Gastroesophageal sphincter (tissue), 4 donors: ENCODE results near the gene MRPL52. TPM values are rescaled to one million over a fixed set of nuclear protein-coding genes. Genes with fewer than 3 reads are reported as not detected.
"Not testable (repeated sequence)": the region's sequence is repeated elsewhere in the genome, so short reads cannot be mapped to it uniquely, and the experiment has no call there.

Experiments used
- ATAC-seq: fragments of 150-250 bp; one replicate; pipeline ENCODE4 v1.9.1; 2016; ENCODE audit warnings: mild to moderate bottlenecking, moderate library complexity
- H3K27ac ChIP-seq, 4 donors: fragments of 200-600 bp; sonication (generic) in 3 of 4; 1 replicate in 3 of 4; 2 replicates in 1 of 4; pipeline ENCODE4 v1.5.1; 2016 to 2019
- H3K27me3 ChIP-seq: fragments of 200-600 bp; sonication (generic); one replicate; pipeline ENCODE4 v1.5.1; 2019
- H3K36me3 ChIP-seq, 2 donors: fragments of 200-600 bp; sonication (generic); one replicate each; pipeline ENCODE4 v1.5.1; 2019; ENCODE audit warnings: control low read depth in 1 of 2
- H3K4me1 ChIP-seq, 3 donors: fragments of 200-600 bp; sonication (generic); 1 replicate in 2 of 3; 2 replicates in 1 of 3; pipeline ENCODE4 v1.5.1; 2016 to 2019; ENCODE audit warnings: control low read depth in 2 of 3
- H3K4me3 ChIP-seq, 2 donors: fragments of 200-600 bp; sonication (generic); one replicate each; pipeline ENCODE4 v1.5.1; 2019; ENCODE audit warnings: mild to moderate bottlenecking in 1 of 2, moderate library complexity in 1 of 2
- H3K9me3 ChIP-seq, 3 donors: fragments of 200-600 bp; sonication (generic); one replicate each; pipeline ENCODE4 v1.5.1; 2017 to 2019; ENCODE audit warnings: control low read depth in 2 of 3
- EP300 ChIP-seq: sonication (generic); formaldehyde crosslinking; IDR thresholded peaks from one replicate; pipeline ENCODE4 v1.6.1; 2017; ENCODE audit warnings: antibody characterized with exemption, mild to moderate bottlenecking
- POLR2A ChIP-seq, 2 donors: fragments of 450-650 bp; IDR thresholded peaks; one replicate each; pipeline ENCODE4 v1.6.1; 2017; ENCODE audit warnings: antibody characterized with exemption in 2 of 2, mild to moderate bottlenecking in 2 of 2, moderate library complexity in 1 of 2
- POLR2AphosphoS5 ChIP-seq: sonication (generic); formaldehyde crosslinking; IDR thresholded peaks from one replicate; pipeline ENCODE4 v1.6.1; 2017; ENCODE audit warnings: antibody characterized with exemption
- WGBS, 2 donors: methylation state at CpG; one replicate each; pipeline ENCODE4 v1.1.5; 2018; ENCODE audit warnings: low coverage in 1 of 2; 5-methylcytosine and 5-hydroxymethylcytosine counted together
- total RNA-seq, 4 donors: library from RNA; depleted of rRNA; stranded (reverse); fragments of >200 nt; gene quantifications; one replicate each; pipeline ENCODE4 v1.1.0, GENCODE V29; 2016
- TF ChIP-seq, protein P1 (sequence below), 4 experiments: fragments of 200-600 bp in 2 of 4; fragments of 450-650 bp in 2 of 4; sonication (generic) in 1 of 4; IDR thresholded peaks; one replicate each; pipeline ENCODE4 v1.5.1; 2017 to 2019; ENCODE audit warnings: antibody characterized with exemption in 4 of 4, mild to moderate bottlenecking in 2 of 4, moderate library complexity in 2 of 4

Gene MRPL52
- total RNA-seq, 4 donors from 2014 or later = 24.4 to 65.0 (median 35.0) TPM

DNA sequence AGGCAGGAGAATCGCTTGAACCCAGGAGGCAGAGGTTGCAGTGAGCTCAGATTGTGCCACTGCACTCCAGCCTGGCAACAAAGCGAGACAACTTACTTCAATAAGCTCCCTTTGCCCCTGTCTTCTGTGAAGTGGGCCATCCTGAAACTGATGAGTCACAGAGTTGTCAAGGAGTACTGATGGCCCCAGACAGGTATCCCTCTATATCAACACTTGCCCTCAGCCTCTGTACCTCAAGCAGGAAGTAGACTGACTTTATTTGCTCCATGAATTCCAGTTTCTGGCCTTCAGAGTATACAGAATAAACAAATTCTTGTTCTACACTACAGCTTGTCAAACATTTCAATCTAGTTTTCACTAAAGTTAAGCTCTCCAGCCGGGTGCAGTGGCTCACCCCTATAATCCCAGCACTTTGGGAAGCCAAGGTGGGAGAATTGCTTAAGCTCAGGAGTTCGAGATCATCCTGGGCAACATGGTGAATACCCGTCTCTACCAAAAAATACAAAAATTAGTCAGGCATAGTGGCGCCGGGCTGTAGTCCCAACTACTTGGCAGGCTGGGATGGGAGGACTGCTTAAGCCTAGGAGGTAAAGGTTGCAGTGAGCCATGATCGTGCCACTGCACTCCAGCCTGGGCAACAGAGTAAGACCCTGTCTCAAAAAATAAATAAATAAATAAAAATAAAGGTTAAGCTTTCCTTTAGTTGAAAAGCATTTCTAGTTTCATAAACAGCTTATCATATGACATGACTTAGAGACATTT is 25.5 kb downstream of the MRPL52 start:
- TF ChIP-seq, protein P1, sequence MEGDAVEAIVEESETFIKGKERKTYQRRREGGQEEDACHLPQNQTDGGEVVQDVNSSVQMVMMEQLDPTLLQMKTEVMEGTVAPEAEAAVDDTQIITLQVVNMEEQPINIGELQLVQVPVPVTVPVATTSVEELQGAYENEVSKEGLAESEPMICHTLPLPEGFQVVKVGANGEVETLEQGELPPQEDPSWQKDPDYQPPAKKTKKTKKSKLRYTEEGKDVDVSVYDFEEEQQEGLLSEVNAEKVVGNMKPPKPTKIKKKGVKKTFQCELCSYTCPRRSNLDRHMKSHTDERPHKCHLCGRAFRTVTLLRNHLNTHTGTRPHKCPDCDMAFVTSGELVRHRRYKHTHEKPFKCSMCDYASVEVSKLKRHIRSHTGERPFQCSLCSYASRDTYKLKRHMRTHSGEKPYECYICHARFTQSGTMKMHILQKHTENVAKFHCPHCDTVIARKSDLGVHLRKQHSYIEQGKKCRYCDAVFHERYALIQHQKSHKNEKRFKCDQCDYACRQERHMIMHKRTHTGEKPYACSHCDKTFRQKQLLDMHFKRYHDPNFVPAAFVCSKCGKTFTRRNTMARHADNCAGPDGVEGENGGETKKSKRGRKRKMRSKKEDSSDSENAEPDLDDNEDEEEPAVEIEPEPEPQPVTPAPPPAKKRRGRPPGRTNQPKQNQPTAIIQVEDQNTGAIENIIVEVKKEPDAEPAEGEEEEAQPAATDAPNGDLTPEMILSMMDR (IDR thresholded peaks at IDR 0.05) = no peak
- TF ChIP-seq EP300 (no peak), POLR2A (IDR thresholded peaks at IDR 0.05) (no peak), POLR2AphosphoS5 (no peak)
- no peak for ATAC-seq
- H3K4me3 ChIP-seq = no peak overlapping the region
- H3K27ac ChIP-seq = no peak overlapping the region
- H3K36me3 ChIP-seq = no peaks in the 10 kb centered on the region
- 84 to 94% methylated on average over 3 to 6 of the region's 8 CpGs for WGBS, 2 donors
- H3K27me3 ChIP-seq = no peaks in the 10 kb centered on the region
- peaks cover 3 to 36% (median 22%) of the 10 kb centered on the region in 3 donors for H3K4me1 ChIP-seq
- no peaks in the 10 kb centered on the region for H3K9me3 ChIP-seq

DNA sequence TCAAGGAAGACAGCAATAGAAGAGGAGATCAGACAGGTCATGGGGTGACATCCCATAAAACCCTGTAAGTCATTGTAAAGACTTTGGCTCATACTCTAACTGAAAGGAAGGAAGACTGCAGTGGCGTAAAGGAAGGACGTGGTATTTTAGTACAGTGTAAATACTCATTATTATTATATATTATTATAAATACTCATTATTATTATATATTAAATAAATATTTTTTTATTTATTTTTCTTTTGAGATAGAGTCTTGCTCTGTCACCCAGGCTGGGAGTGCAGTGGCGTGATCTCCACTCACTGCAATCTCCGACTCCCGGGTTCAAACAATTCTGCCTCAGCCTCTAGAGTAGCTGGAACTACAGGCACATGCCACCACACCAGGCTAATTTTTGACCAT is 26.7 kb downstream of the MRPL52 start:
- no peaks in the 10 kb centered on the region for H3K36me3 ChIP-seq
- no peak for TF ChIP-seq EP300
- no peak for TF ChIP-seq POLR2A (IDR thresholded peaks at IDR 0.05)
- TF ChIP-seq, protein P1 (IDR thresholded peaks at IDR 0.05) = no peak
- TF ChIP-seq POLR2AphosphoS5 = no peak
- 89 to 96% methylated on average over 2 to 5 of the region's 5 CpGs for WGBS, 2 donors

DNA sequence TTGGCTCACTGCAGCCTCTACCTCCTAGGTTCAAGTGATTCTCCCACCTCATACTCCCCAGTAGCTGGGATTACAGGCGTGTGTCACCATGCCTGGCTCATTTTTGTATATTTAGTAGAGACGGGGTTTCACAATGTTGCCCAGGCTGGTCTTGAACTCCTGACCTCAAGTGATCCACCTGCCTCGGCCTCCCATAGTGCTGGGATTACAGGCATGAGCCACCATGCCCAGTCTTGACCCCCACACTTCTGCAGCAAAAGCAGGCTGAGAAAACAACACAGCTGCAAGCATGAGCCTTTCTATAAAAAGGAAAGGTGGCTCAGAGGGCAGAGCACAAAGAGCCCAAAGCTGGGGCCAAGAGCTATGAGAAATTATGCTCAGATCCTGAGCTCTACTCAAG is 30.7 kb downstream of the MRPL52 start:
- not testable (repeated sequence) for H3K27ac ChIP-seq, H3K4me3 ChIP-seq, H3K9me3 ChIP-seq, ATAC-seq, H3K27me3 ChIP-seq, H3K36me3 ChIP-seq, H3K4me1 ChIP-seq
- 72 to 77% methylated on average over 2 to 3 of the region's 3 CpGs for WGBS, 2 donors

More for the DNA sequence above, 26.7 kb downstream of the MRPL52 start:
- no peak overlapping the region for H3K27ac ChIP-seq
- H3K27me3 ChIP-seq = no peaks in the 10 kb centered on the region
- no peak overlapping the region for H3K4me3 ChIP-seq
- H3K4me1 ChIP-seq = peaks cover 0 to 23% (median 9%) of the 10 kb centered on the region in 3 donors
- ATAC-seq = no peak
- no peaks in the 10 kb centered on the region for H3K9me3 ChIP-seq

DNA sequence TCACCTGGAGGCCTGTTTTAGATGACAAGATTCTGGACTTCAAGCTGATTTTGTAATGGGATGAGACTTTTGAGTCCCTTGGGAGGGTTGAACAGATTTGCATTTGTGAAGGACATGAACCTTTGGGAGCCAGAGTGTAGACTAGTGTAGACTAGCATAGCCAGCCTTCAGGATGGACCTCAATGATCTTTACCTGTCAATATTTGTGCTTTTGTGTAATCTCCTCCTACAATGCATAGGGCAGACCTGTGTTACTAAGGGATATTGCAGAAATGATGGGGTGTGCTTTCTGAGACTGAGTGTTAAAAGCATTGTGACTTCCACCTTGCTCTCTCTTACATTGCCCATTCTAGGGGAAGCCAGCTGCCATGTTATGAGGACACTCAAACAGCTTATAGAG is 32.0 kb downstream of the MRPL52 start:
- H3K4me1 ChIP-seq = peaks cover 0 to 9% (median 0%) of the 10 kb centered on the region in 3 donors
- no peaks in the 10 kb centered on the region for H3K36me3 ChIP-seq
- no peaks in the 10 kb centered on the region for H3K9me3 ChIP-seq
- H3K27me3 ChIP-seq = no peaks in the 10 kb centered on the region
- ATAC-seq = no peak
- no peak overlapping the region for H3K27ac ChIP-seq
- no peak overlapping the region for H3K4me3 ChIP-seq
- TF ChIP-seq, protein P1 (IDR thresholded peaks at IDR 0.05) = no peak
- no peak for TF ChIP-seq POLR2A (IDR thresholded peaks at IDR 0.05)
- no peak for TF ChIP-seq POLR2AphosphoS5
- TF ChIP-seq EP300 = no peak

DNA sequence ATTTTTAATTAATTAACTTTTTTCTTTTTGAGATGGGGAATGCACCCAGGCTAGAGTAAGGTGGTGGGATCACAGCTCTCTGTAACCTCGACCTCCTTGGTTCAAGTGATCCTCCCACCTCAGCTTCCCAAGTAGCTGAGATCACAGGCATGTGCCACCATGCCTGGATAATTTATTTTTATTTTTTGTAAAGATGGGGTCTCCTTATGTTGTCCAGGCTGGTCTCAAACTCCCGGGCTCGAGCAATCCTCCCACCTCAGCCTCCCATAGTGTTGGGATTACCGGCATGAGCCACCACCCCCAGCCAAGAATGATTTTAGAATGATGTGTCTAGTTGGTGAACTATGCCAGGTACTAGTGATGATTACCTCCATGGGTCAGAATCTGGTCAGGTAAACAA is 35.3 kb downstream of the MRPL52 start:
- WGBS, 2 donors = 70 to 100% methylated on average over 1 to 2 of the region's 4 CpGs
- Histone ChIP-seq H3K27me3 (no peaks in the 10 kb centered on the region), H3K4me1 (peaks cover 0 to 19% (median 3%) of the 10 kb centered on the region in 3 donors), H3K36me3 (no peaks in the 10 kb centered on the region), H3K9me3 (no peaks in the 10 kb centered on the region), H3K4me3 (no peak overlapping the region), H3K27ac (no peak overlapping the region)
- TF ChIP-seq POLR2AphosphoS5 (no peak), POLR2A (IDR thresholded peaks at IDR 0.05) (no peak)
- ATAC-seq = no peak
